ENCODE results near the gene GBE1.

GRCh38 chr3:81660036-81660435 lies 101.4 kb downstream of the GBE1 start:
- TF ChIP-seq CTCF (IDR thresholded peaks at IDR 0.05; ENCODE audit: insufficient read depth, low read length) (no peak), POLR2AphosphoS5 (IDR thresholded peaks at IDR 0.05; ENCODE audit: low read depth) (no peak)
